Upper lobe of right lung (tissue), 1 donor: ENCODE results near the gene MMP27. TPM values are rescaled to one million over a fixed set of nuclear protein-coding genes. Genes with fewer than 3 reads are reported as not detected.

Source experiments
- total RNA-seq: library from RNA; stranded (reverse); fragmentation: NEBNext Ultra II Directional; extraction: Animal tissue kit (Norgen Biotek cat#: 25700); gene quantifications from one replicate; pipeline ENCODE4 v1.2.1, GENCODE V29; 2021
- donor health status: DM: no; HTN: yes; CAD: no; lungs with severe emphysema.

MMP27 gene
- total RNA-seq, 1 donor from 2014 or later: not detected

Other genes starting within 250 kb of the MMP27 start
- 16.0 TPM for gene MMP7, start 175.0 kb downstream of the MMP27 start, total RNA-seq
- gene MMP20, start 80.4 kb downstream of the MMP27 start, total RNA-seq: not detected
- gene MMP8, start 19.2 kb upstream of the MMP27 start, total RNA-seq: not detected
- 0.23 TPM for gene MMP10, start 74.9 kb upstream of the MMP27 start, total RNA-seq
- 19.1 TPM for gene MMP1, start 92.4 kb upstream of the MMP27 start, total RNA-seq
- not detected for gene MMP3, start 137.8 kb upstream of the MMP27 start, total RNA-seq
- gene MMP12, start 169.2 kb upstream of the MMP27 start, total RNA-seq: 0.75 TPM
- not detected for gene MMP13, start 250.0 kb upstream of the MMP27 start, total RNA-seq